Peyer's patch (tissue), 4 donors: ENCODE measurements around the gene HPCAL1.

Experiments used
- CTCF ChIP-seq, 6 experiments: fragments of 450-650 bp in 4 of 6; fragments of 200-600 bp in 2 of 6; sonication (generic) in 1 of 6; IDR thresholded peaks; one replicate each; pipeline ENCODE4 v1.5.1; 2017 to 2019; ENCODE audit warnings: antibody characterized with exemption in 6 of 6, mild to moderate bottlenecking in 3 of 6, moderate library complexity in 1 of 6
- POLR2A ChIP-seq, 2 donors: fragments of 450-650 bp; IDR thresholded peaks; one replicate each; pipeline ENCODE4 v1.5.1; 2017; ENCODE audit warnings: antibody characterized with exemption in 2 of 2, mild to moderate bottlenecking in 2 of 2, moderate library complexity in 2 of 2

- TF ChIP-seq POLR2A (IDR thresholded peaks at IDR 0.05): no peak
- no peak for TF ChIP-seq CTCF (IDR thresholded peaks at IDR 0.05)
Measured at GRCh38 chr2:10278763-10279471, 23.8 kb upstream of the HPCAL1 start.
